Mononuclear cell (primary cell): ENCODE measurements around the gene CACNG5. TPM values are rescaled to one million over a fixed set of nuclear protein-coding genes. Genes with fewer than 3 reads are reported as not detected.

Source experiments
- H3K27me3 ChIP-seq: 2 replicates; pipeline ENCODE4 v1.6.0; 2011; ENCODE audit warnings: low read length, control low read depth; ENCODE audit not compliant: insufficient read depth
- H3K4me1 ChIP-seq: 2 replicates; pipeline ENCODE4 v1.5.1; 2011; ENCODE audit warnings: mild to moderate bottlenecking, low read length, control low read depth; ENCODE audit not compliant: insufficient read depth
- H3K4me3 ChIP-seq: 2 replicates; pipeline ENCODE4 v1.5.1; 2011; ENCODE audit warnings: mild to moderate bottlenecking, low read length, moderate library complexity
- H3K9me3 ChIP-seq: 2 replicates; pipeline ENCODE4 v1.5.1; 2011; ENCODE audit warnings: low read depth, mild to moderate bottlenecking, control low read depth, low read length
- total RNA-seq: library from RNA; depleted of rRNA; stranded (reverse); fragments of >200 nt; gene quantifications from one replicate; pipeline ENCODE4 v1.2.3, GENCODE V29; 2012

CACNG5 gene
- not detected for total RNA-seq

DNA sequence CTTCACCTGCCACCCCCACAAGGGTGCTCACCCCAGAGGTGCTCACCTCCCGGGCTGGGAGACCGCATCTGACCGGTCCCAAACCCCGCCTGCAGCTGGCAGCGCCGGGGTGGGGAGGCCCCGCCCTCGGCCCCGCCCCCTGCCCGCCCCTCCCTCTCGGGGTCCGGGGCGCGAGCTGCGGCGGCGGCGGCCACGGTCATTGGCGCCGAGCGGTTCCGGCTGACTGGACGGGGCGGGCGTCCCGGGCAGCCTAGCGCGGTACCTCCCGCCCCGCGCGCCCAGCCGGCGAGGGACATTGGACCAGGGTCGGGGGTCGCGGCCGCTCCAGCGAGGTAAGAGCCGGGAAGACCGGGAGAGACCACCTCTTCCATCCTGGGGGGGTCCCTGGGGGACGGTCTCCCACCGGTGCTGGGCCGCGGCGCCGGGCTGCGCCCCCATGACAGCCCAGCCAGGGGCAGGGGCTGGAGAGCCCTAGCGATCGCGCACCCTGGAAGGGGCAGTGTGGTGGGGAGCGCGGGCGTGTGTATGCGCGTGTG, at the start of gene CACNG5:
Gene CACNG5 (plus strand): TSS at position 199 of the 536 bp plus-strand sequence. CDS start 42,216 bp downstream, outside the sequence.
- Histone ChIP-seq H3K27me3 (peaks cover 19% of the 10 kb centered on the region), H3K4me3 (no peak within 1 kb of the TSS), H3K9me3 (no peaks in the 10 kb centered on the region), H3K4me1 (no peaks in the 10 kb centered on the region)

DNA sequence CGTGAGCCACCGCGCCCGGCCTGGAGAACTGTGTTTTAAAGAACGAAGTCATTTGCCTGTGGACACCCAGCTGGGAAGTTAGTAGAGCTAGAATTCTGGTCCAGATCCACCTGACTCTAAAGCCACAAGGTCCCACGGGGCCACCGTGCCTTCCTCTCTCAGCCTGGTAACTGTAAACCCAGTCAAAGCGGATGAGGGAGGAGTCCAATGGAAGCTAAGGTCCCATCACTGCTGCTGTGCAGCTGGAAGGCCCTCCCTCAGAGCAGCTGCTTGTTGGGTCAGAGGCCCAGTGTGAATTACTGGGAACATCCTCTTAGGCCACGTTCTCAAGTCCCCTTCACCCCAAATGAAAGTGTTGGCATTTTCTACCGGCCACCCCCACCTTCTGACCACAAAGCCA, 48.8 kb upstream of the CACNG5 start:
- H3K4me3 ChIP-seq = no peak overlapping the region
- H3K9me3 ChIP-seq = no peaks in the 10 kb centered on the region
- H3K4me1 ChIP-seq = peaks cover 10% of the 10 kb centered on the region
- no peaks in the 10 kb centered on the region for H3K27me3 ChIP-seq

- no peaks in the 10 kb centered on the region for H3K27me3 ChIP-seq
- peaks cover 20% of the 10 kb centered on the region for H3K4me1 ChIP-seq
- no peaks in the 10 kb centered on the region for H3K9me3 ChIP-seq
- no peak overlapping the region for H3K4me3 ChIP-seq
Observed at GRCh38 chr17:66787914-66788313, 47.0 kb upstream of the CACNG5 start.

GRCh38 chr17:66789093-66789492, 45.8 kb upstream of the CACNG5 start:
- H3K9me3 ChIP-seq = no peaks in the 10 kb centered on the region
- H3K27me3 ChIP-seq = no peaks in the 10 kb centered on the region
- no peak overlapping the region for H3K4me3 ChIP-seq
- H3K4me1 ChIP-seq = peaks cover 20% of the 10 kb centered on the region

DNA sequence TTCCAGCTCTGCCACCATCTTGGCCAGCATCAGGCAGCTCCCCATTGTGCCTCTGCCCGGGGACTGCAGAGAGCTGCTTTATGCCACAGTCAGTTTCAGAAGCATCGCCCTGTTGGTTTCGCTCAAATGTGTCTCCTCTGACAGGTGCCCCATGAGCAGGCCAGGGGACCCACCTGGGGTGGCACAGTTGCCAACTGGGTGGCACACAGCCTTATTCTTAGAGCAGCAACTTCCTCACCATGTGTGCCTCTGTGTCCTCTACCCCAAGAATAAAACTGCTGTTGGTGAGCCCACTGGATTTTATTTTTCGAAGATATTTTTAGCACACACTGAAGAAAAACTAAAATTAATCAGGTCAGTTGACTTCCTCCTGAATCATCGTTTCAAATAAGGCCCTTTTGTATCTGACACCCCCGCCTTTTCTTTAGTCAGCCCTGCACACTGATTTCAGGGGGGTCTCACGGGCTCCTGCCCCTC, 44.9 kb upstream of the CACNG5 start:
- Histone ChIP-seq H3K27me3 (no peaks in the 10 kb centered on the region), H3K4me3 (no peak overlapping the region), H3K4me1 (peaks cover 20% of the 10 kb centered on the region), H3K9me3 (no peaks in the 10 kb centered on the region)

- H3K4me1 ChIP-seq = peaks cover 20% of the 10 kb centered on the region
- no peak overlapping the region for H3K4me3 ChIP-seq
- no peaks in the 10 kb centered on the region for H3K9me3 ChIP-seq
- no peaks in the 10 kb centered on the region for H3K27me3 ChIP-seq
Observed at GRCh38 chr17:66790501-66791061, 44.3 kb upstream of the CACNG5 start.

- H3K4me3 ChIP-seq = no peak overlapping the region
- no peaks in the 10 kb centered on the region for H3K27me3 ChIP-seq
Observed at GRCh38 chr17:66791347-66791746, 43.6 kb upstream of the CACNG5 start.

DNA sequence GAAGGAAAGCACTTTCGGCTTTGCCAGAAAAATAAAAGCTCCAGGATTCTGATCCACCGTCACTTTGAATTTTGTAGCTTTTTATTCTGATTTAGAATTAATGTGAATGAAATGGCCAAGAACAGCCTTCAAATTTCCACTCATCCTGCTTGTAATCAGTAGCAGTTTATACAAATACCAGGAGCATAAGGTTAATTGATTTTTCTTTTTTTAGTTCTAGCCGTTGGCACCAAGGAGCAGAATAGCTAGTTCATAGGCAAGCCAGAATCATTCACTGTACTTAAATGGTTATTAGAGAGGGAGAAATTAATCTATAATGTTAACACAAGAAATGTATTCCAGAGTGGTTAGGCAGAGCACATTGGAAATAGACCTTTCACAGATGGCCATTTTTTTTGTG, 41.1 kb upstream of the CACNG5 start:
- no peak overlapping the region for H3K4me3 ChIP-seq
- no peaks in the 10 kb centered on the region for H3K27me3 ChIP-seq
- H3K9me3 ChIP-seq = no peaks in the 10 kb centered on the region
- H3K4me1 ChIP-seq = peaks cover 20% of the 10 kb centered on the region

More at GRCh38 chr17:66791347-66791746, 43.6 kb upstream of the CACNG5 start:
- H3K9me3 ChIP-seq = no peaks in the 10 kb centered on the region
- peaks cover 20% of the 10 kb centered on the region for H3K4me1 ChIP-seq

DNA sequence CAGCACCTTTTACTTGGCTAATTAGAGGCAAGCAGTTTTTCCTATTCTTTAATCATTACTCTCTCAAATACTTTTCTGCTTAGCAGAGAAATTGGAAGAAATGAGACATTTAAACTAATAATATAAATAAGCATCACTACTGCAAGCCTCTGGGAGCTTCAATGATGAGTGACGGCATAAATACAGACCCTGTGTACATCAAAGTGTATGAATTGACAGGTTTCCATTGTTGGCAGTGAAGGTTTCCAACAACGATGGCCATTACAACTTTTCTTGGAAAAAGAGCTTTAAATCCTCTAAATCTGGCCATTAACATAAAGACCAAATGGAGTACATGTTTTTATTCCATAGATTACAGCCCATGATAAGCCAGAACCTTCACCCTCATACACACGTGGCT, 39.4 kb upstream of the CACNG5 start:
- Histone ChIP-seq H3K9me3 (no peaks in the 10 kb centered on the region), H3K4me1 (peaks cover 17% of the 10 kb centered on the region), H3K4me3 (no peak overlapping the region), H3K27me3 (no peaks in the 10 kb centered on the region)

- no peaks in the 10 kb centered on the region for H3K9me3 ChIP-seq
- no peaks in the 10 kb centered on the region for H3K4me1 ChIP-seq
- H3K4me3 ChIP-seq = no peak overlapping the region
- H3K27me3 ChIP-seq = no peaks in the 10 kb centered on the region
Observed at GRCh38 chr17:66799849-66800537, 34.9 kb upstream of the CACNG5 start.

DNA sequence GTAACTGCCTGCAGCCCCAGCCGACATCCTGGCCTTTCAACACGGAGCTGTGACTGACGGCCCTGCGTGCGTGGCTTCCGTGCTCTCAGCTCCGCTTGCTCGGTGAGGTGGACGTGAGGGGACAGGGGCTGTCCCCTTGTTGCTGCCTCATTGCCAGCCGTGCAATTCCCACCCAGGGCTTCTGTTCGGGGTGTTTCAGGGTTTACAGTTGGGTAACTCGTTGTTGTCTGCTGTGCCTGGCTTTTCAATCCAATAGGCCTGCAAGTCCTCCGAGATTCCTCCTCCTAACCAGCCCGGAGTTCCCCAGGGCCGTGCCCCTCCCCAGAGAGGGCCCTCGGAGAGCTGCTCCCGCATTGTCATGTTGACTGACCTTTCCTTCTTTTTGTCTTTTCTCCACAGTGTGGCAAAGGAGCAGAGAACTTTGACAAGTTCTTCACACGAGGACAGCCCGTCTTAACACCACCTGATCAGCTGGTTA, 31.4 kb upstream of the CACNG5 start:
- H3K4me1 ChIP-seq = no peaks in the 10 kb centered on the region

DNA sequence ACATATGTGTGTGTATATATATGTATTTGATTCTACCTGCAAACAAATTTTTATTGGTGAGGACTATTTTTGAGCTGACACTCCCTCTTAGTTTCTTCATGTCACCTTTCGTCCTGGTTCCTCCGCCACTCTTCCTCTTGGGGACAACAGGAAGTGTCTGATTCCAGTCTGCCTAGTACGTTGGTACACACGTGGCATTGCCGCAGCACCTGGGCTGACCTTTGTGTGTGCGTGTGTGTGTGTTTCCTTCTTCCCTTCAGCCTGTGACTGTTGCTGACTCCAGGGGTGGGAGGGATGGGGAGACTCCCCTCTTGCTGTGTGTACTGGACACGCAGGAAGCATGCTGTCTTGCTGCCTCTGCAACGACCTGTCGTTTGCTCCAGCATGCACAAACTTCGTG, 29.4 kb upstream of the CACNG5 start:
- Histone ChIP-seq H3K27me3 (no peaks in the 10 kb centered on the region), H3K9me3 (no peaks in the 10 kb centered on the region), H3K4me3 (no peak overlapping the region), H3K4me1 (no peaks in the 10 kb centered on the region)

More for the DNA sequence above, 31.4 kb upstream of the CACNG5 start:
- H3K4me3 ChIP-seq = no peak overlapping the region
- H3K9me3 ChIP-seq = no peaks in the 10 kb centered on the region
- no peaks in the 10 kb centered on the region for H3K27me3 ChIP-seq

GRCh38 chr17:66807182-66807581, 27.7 kb upstream of the CACNG5 start:
- Histone ChIP-seq H3K4me3 (no peak overlapping the region), H3K27me3 (no peaks in the 10 kb centered on the region), H3K4me1 (no peaks in the 10 kb centered on the region), H3K9me3 (no peaks in the 10 kb centered on the region)

DNA sequence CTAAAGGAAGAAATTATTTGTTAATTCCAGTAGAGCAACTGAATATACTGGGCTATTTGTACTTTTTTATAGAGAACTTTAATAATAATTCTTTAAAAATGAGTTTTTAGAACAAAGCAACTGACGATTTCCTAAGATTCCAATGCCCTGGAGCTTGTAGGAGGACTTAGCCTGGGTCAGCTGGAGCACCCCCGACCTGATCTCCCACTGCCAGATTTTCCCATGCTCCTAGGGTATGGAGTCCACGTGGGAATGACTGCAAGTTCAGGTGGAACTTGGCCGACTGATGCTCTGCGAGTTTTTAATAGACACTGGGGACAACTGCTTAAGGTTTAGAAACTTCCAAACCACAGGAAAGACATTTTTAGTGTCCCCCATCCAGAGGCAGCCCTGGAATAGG, 25.5 kb upstream of the CACNG5 start:
- Histone ChIP-seq H3K4me3 (no peak overlapping the region), H3K4me1 (no peaks in the 10 kb centered on the region), H3K27me3 (no peaks in the 10 kb centered on the region), H3K9me3 (no peaks in the 10 kb centered on the region)

- Histone ChIP-seq H3K4me3 (no peak overlapping the region), H3K9me3 (no peaks in the 10 kb centered on the region), H3K4me1 (no peaks in the 10 kb centered on the region), H3K27me3 (no peaks in the 10 kb centered on the region)
Observed at GRCh38 chr17:66810951-66811682, 23.8 kb upstream of the CACNG5 start.
